Femur (tissue), 1 donor: Measurements from ENCODE around the gene TRAM2.
A peak's percentile ranks its signal among the peaks of the same experiment; 100 is the strongest.

Experiments
- DNase-seq: peaks from one replicate; pipeline ENCODE4 v3.0.0-alpha.2; 2017

Gene TRAM2

GRCh38 chr6:52524918-52525317, 51.9 kb downstream of the TRAM2 start:
- no peak for DNase-seq

- DNase-seq: no peak
These were observed 53.3 kb downstream of the TRAM2 start for GRCh38 chr6:52523378-52524142.

DNA sequence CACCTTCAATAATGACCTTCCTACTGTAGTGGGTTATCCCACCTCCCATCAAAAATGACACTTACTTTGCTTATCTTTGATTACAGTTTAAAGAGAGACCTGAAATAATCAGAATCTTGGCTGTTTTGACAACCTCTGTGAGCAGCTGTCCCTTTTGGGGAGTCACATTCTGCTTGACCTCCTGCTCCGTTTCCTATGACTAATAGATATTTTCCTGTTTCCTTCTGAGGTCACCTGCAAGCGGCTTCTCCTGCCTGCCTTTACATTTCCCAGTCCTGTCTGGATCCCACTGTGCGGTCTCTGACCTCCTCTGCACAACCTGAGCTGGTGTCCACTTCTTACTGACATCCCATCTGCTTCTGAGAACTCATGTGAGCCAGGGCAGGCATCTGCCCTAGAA, 54.2 kb downstream of the TRAM2 start:
- no peak for DNase-seq

- DNase-seq: no peak
These were observed 54.7 kb downstream of the TRAM2 start for GRCh38 chr6:52522151-52522626.

DNA sequence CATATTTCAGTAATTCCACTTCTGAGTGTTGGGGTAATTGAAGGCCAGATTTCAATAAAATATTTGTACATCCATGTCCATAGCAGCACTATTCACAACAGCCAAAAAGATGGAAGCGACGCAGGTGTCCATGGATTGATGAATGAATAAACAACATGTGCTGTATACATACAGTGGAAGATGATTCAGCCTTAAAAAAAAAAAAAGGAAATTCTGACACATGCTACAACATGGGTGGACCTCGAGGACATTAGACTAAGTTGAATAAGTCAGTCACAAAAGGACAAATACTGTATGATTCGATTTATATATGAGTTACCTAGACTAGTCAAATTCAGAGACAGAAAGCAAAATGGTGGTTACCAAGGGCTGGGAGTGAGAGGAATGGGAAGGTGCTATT, 57.2 kb downstream of the TRAM2 start:
- DNase-seq: no peak

GRCh38 chr6:52518279-52518945, 58.4 kb downstream of the TRAM2 start:
- DNase-seq: no peak

- peak; percentile 92 for DNase-seq
These were observed 59.2 kb downstream of the TRAM2 start for GRCh38 chr6:52517502-52518278.

DNA sequence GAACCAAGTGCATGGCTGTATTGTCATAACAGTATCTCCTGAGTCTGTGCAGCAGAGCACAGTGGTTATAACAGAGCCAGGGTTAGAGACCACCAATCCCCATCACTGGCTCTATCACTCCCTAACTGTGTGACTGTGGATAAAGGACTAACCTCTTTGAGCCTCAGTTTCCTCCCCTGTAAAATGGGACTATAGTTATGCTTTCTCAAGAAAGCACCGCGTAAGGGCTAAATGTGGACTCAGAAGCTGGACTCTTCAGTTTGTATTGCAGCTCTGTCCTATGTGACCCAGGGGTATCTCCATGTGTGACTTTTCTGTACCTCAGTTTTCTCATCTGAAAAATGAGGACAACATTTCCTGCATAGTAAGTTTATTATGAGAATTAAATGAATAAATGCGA, 59.9 kb downstream of the TRAM2 start:
- DNase-seq: no peak

GRCh38 chr6:52516269-52516668, 60.6 kb downstream of the TRAM2 start:
- no peak for DNase-seq

DNA sequence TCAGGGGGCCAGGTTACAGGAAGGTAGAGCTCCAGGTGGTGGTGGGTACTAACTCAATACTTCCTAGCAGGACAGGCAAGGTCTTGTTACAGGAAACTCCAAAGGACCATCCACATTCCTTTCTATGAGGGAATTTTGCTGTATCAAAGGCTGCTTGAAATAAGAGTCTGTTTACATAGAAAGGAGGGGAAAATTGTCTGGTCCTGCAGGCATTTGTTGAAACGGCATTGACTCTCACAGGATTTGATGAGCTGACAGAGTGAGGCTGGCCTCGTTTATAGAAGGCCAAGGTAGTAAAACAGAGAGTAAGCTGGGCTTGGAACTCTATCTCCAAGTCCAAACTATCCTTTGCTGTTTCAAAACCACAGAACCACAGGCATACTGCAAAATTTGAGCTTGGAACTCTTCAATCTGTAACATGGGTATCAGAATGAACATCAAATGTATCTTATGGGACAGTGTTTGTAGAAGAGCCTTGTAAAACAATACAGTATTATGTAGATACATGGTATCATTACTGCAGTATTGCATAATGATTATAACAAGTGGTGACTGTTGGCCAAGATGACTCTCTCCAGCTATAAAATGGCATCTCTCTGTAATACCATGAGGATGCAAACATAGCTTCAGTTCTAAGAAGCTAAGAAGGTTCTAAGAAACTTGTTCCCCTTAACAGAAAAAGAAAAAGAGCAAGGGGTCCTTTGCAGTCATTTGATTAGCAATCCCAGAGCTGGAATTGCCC, 61.5 kb downstream of the TRAM2 start:
- DNase-seq: no peak

GRCh38 chr6:52514514-52514913, 62.3 kb downstream of the TRAM2 start:
- no peak for DNase-seq

GRCh38 chr6:52513896-52514295, 63.0 kb downstream of the TRAM2 start:
- DNase-seq: no peak

DNA sequence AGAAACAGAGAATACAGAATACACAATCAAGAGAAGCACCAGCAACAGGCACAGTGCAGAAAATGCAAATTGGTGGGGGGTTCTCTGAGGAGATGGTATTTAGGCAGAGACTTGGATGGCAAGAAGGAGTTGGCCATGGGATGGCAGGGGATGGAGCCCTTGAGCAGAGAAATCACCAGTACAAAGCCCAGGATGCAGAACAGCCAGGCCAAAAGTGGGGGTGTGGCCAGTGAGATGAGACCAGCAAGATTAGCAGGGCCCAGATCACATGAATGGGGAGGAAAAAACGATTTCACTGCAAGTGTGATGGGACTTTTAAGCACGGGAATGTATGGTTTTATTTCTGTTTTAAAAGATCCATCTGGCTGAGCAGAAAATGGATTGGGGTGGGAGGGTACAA, 63.4 kb downstream of the TRAM2 start:
- DNase-seq: no peak

- peak; percentile 83 for DNase-seq
These were observed 64.7 kb downstream of the TRAM2 start for GRCh38 chr6:52512199-52512598.

GRCh38 chr6:52511572-52512151, 65.2 kb downstream of the TRAM2 start:
- DNase-seq: no peak

DNA sequence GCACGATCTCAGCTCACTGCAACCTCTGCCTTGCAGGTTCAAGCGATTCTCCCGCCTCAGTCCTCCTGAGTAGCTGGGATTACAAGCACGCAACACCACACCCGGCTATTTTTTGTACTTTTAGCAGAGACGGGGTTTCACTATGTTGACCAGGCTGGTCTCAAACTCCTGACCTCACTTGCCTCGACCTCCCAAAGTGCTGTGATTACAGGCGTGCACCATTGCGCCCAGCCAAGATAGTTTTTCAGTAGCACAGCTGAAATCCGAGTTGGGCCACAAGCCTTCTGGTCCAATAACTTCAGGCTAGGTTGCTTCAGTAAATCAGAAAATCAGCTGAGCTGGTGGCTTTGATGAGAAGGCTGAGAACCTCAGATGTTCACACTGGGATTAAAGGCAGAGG, 65.7 kb downstream of the TRAM2 start:
- DNase-seq: no peak

DNA sequence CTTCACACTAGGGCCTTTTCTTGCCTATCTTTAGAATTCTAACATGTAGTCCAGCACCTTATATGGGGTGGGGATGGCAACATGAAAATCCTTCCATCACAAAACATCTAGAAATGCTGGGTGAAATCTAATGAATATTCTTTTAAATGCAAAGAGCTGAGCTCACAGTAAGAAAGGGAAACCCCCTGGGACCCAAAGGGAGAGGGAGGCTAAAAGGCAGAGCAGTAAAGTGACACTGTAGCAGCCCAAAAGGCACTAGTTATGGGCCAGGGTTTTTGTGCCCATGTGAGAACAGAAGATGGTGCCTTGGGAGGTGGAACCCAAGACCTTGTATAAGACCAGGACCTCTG, 66.7 kb downstream of the TRAM2 start:
- DNase-seq: no peak

DNA sequence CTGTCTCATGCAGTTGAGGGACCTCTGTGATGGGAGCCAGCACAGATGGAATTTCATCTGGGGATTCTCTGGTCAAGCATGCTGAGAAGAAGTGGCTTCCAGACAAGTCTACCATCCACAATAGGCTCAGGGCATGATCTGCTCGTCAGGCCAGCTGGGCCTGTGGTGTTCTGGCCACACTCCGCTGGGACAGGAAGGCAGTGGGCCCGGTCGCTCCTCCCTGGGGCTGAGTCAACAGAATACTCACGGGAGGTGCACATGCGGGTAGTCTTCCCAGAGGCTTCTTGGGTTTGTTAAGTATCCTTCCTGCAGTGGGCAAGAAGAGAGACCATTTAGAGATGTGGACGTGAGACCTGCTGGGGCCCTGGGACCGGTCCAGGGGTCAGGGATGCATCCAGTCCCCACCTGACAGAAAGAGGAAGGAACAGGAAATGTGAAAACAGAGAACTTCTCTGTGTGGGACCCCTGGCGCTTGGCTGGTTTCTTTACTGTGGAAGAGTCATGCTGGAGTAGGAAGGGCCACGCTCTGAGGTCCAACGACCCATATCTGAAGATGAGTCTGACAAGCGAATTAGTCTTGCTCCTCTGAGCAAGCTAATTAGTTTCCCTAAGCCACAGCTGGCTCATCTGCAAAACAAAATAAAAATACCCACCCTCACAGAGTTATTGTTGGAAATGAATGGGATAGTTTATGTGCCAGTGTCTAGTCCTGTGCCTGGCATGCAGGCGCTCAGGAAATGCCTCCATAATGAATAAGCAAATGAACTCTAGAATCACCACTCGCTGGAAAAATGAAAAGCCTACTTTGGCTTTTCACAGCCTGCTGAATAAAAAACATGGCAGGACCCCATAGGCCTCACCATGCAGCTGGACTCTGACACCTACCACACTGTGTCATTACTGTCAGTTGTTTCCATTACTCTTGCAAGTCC, 67.3 kb downstream of the TRAM2 start:
- DNase-seq: no peak

DNA sequence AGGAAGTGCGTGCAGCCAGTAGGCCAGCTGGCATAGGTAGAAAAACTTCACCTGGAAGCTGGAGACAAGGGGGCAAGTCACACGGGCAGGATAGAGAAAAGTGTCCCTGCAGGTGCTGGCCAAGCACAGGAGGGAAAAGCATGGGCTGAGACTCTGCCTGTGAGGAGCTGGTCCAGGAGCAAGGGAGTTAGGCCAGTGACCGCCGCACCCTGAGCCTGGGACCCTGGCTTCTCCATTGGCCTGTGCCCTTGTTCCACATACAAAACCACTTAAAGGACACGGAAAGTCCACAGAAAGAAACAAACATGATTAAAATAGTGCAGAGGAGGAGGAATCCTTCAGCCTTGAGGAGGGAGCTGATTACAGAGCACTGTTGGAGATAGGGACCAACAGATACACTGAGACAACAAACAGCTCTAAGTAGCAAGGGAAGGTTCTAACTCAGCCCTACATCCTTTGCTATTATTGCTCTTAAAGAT, 68.6 kb downstream of the TRAM2 start:
- DNase-seq: no peak

- no peak for DNase-seq
These were observed 69.2 kb downstream of the TRAM2 start for GRCh38 chr6:52507557-52508260.

DNA sequence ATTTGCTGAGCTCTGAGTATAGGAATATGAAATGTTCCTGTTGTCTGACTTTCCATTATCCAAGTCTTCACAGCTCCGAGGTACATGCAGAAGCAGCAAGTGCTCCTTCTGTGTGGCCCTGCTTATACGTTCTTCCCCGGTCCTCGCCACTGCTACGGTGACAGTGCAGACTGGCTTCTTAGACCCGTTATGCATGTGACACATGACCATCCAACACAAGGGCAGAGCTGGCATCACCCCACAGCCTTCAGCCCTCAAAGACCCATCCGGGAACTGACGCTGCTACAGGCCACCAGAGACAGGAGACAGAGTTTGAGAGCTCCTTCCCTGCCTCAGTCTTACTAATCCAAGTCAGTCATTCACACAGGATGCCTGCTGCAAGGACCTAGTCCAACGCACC, 70.4 kb downstream of the TRAM2 start:
- DNase-seq: no peak
